RWPE2 (cell line): Measurements from ENCODE around the gene MYO5B.

Experiments used
- ATAC-seq: fragments of 200-7000 bp; cut with Tn5 transposase; 3 replicates; pipeline ENCODE4 v1.9.1; 2021; ENCODE audit warnings: low read depth
- DNase-seq: peaks from one replicate; pipeline ENCODE4 v3.0.0-alpha.2; 2020; ENCODE audit warnings: low spot score
- H3K27ac ChIP-seq: fragments of 450-650 bp; 2 replicates; pipeline ENCODE4 v1.5.1; 2017; ENCODE audit warnings: mild to moderate bottlenecking; ENCODE audit not compliant: poor library complexity, severe bottlenecking
- H3K27me3 ChIP-seq: fragments of 250-450 bp; sonication (Bioruptor Pico); 2 replicates; pipeline ENCODE4 v1.5.1; 2021; ENCODE audit warnings: mild to moderate bottlenecking, moderate library complexity; ENCODE audit not compliant: insufficient read depth, poor library complexity, severe bottlenecking
- H3K36me3 ChIP-seq: fragments of 250-450 bp; sonication (Bioruptor Pico); 2 replicates; pipeline ENCODE4 v1.5.1; 2020; ENCODE audit warnings: low read depth, mild to moderate bottlenecking, moderate library complexity
- H3K4me1 ChIP-seq: fragments of 250-450 bp; sonication (Bioruptor Pico); 2 replicates; pipeline ENCODE4 v1.5.1; 2021; ENCODE audit warnings: mild to moderate bottlenecking, moderate library complexity; ENCODE audit not compliant: insufficient read depth, poor library complexity, severe bottlenecking
- H3K4me3 ChIP-seq: fragments of 250-450 bp; sonication (Bioruptor Pico); 2 replicates; pipeline ENCODE4 v1.5.1; 2021; ENCODE audit warnings: mild to moderate bottlenecking, moderate library complexity; ENCODE audit not compliant: severe bottlenecking
- H3K9me3 ChIP-seq: fragments of 250-450 bp; sonication (Bioruptor Pico); 2 replicates; pipeline ENCODE4 v1.5.1; 2021; ENCODE audit warnings: mild to moderate bottlenecking, moderate library complexity; ENCODE audit not compliant: severe bottlenecking
- TF ChIP-seq, protein P1 (sequence below): fragments of 450-650 bp; IDR thresholded peaks from one replicate; pipeline ENCODE4 v1.5.1; 2017; ENCODE audit warnings: mild to moderate bottlenecking, moderate library complexity; ENCODE audit not compliant: poor library complexity, severe bottlenecking

Gene MYO5B

DNA sequence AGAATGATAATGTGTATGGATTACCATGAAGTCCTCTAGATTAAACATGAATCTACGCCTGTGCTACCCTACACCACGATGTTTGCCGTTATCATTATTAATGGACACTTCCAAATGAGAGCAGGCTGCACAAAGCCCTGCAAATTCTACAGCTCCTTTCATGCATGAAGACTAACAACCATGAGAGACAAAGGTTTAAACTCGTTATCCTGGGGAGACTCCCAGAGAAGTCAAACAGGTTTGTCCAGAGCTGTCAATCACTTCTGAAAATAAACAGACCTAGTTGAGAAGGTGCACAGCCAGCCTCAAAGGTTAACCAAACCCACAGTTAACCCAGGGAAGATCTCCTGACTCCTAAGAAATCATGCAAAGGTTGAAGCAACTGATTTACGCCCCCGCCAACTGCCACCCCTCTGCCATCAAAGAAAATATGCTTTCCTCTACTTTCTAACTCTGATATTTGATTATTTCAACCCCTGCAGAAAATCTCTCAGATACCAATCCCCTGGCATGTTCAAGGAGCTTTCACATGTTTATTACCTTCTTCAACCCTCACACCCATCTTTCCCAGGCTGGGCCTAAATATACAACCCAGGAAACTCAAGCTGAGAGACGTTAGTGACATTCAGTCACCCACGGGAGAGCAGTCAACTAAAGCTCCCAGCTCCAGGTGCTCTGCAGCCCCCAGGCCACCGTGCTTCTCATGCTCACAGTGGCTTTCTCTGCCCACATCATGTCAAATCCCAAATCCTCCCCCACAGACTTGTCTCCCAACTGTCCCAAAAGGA, 35.9 kb downstream of the MYO5B start:
- no peak overlapping the region for H3K4me3 ChIP-seq
- peak; percentile 73 for ATAC-seq
- DNase-seq: no peak
- H3K36me3 ChIP-seq: no peaks in the 10 kb centered on the region
- peaks cover 11% of the 10 kb centered on the region for H3K4me1 ChIP-seq
- H3K27me3 ChIP-seq: no peaks in the 10 kb centered on the region
- TF ChIP-seq, protein P1, sequence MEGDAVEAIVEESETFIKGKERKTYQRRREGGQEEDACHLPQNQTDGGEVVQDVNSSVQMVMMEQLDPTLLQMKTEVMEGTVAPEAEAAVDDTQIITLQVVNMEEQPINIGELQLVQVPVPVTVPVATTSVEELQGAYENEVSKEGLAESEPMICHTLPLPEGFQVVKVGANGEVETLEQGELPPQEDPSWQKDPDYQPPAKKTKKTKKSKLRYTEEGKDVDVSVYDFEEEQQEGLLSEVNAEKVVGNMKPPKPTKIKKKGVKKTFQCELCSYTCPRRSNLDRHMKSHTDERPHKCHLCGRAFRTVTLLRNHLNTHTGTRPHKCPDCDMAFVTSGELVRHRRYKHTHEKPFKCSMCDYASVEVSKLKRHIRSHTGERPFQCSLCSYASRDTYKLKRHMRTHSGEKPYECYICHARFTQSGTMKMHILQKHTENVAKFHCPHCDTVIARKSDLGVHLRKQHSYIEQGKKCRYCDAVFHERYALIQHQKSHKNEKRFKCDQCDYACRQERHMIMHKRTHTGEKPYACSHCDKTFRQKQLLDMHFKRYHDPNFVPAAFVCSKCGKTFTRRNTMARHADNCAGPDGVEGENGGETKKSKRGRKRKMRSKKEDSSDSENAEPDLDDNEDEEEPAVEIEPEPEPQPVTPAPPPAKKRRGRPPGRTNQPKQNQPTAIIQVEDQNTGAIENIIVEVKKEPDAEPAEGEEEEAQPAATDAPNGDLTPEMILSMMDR: no peak
- no peaks in the 10 kb centered on the region for H3K9me3 ChIP-seq
- H3K27ac ChIP-seq: peak overlapping the region; percentile 2

GRCh38 chr18:50155406-50155805, 39.5 kb downstream of the MYO5B start:
- no peak overlapping the region for H3K27ac ChIP-seq
- no peaks in the 10 kb centered on the region for H3K27me3 ChIP-seq
- peaks cover 14% of the 10 kb centered on the region for H3K4me1 ChIP-seq
- TF ChIP-seq, protein P1: no peak
- ATAC-seq: no peak
- H3K4me3 ChIP-seq: no peak overlapping the region
- no peak for DNase-seq
- no peaks in the 10 kb centered on the region for H3K9me3 ChIP-seq
- H3K36me3 ChIP-seq: no peaks in the 10 kb centered on the region

DNA sequence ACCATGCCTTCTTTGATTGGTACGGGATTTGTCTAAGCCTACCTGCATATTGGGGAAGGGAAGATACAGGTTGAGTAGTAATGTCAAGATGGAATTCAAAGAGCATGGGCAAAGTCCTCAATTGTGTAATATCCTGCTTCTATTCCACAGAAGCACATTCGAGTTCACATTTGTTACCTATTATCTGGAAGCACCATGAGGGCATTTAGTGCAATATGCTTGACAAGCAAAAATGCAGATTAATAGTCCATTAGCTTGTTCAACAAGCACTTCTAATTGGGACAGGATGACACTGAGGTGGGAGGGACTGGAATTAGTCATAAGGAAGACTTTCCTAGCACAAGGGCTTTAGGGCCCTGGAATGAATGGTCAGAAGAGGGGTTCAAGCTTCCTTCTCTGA, 40.5 kb downstream of the MYO5B start:
- no peaks in the 10 kb centered on the region for H3K27me3 ChIP-seq
- TF ChIP-seq, protein P1: no peak
- no peak for DNase-seq
- ATAC-seq: no peak
- no peak overlapping the region for H3K27ac ChIP-seq
- H3K4me1 ChIP-seq: peaks cover 14% of the 10 kb centered on the region
- H3K9me3 ChIP-seq: no peaks in the 10 kb centered on the region
- H3K4me3 ChIP-seq: no peak overlapping the region
- H3K36me3 ChIP-seq: no peaks in the 10 kb centered on the region

DNA sequence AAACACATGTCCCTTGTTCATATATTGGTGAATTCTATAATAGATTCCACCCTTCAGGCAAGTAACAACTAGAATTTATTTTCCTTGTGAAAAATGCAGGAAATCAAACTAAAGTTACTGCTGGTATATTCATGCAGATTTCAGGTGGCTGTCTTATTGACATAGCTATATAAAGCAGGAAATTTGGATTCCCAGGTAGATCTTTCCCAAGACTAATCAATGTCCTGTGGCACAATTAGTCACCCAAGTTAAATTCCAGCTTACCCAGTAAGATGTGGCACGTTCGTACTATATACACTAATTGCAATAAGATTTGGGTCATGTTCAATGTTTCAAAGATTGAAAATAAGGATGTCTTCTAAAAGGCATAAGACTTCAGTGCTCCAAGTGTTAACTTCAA, 42.0 kb downstream of the MYO5B start:
- Histone ChIP-seq H3K36me3 (no peaks in the 10 kb centered on the region), H3K27ac (peak overlapping the region; percentile 7), H3K4me3 (no peak overlapping the region), H3K9me3 (no peaks in the 10 kb centered on the region), H3K4me1 (peaks cover 7% of the 10 kb centered on the region), H3K27me3 (no peaks in the 10 kb centered on the region)
- ATAC-seq: 0 out of 3 replicates have a peak, but pooled peaks have one; percentile 29
- DNase-seq: no peak
- TF ChIP-seq, protein P1: no peak

DNA sequence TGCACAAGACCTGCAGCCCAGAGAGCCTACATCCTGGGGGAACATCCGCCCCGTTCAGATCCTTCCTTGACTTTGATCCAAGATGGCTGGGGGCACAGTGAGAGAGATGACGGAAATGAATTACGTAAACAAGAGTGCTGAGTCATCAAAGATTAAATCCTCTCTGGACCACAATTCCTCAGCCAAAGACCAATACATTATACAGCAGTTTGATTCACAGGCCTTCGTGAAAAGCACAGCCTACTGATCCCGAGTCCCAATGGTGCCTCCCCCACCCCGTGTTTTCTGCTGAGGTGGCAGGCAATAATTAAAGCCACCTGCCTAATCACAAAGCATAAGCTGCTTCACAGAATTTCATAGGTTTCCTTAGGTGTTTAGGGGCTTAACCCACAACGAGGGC, 43.0 kb downstream of the MYO5B start:
- no peak overlapping the region for H3K4me3 ChIP-seq
- peak overlapping the region; percentile 7 for H3K27ac ChIP-seq
- DNase-seq: no peak
- H3K27me3 ChIP-seq: no peaks in the 10 kb centered on the region
- TF ChIP-seq, protein P1: no peak
- H3K9me3 ChIP-seq: no peaks in the 10 kb centered on the region
- H3K36me3 ChIP-seq: no peaks in the 10 kb centered on the region
- peaks cover 7% of the 10 kb centered on the region for H3K4me1 ChIP-seq
- ATAC-seq: peak; percentile 67
